ENCODE data around the gene SPTLC3.

DNA sequence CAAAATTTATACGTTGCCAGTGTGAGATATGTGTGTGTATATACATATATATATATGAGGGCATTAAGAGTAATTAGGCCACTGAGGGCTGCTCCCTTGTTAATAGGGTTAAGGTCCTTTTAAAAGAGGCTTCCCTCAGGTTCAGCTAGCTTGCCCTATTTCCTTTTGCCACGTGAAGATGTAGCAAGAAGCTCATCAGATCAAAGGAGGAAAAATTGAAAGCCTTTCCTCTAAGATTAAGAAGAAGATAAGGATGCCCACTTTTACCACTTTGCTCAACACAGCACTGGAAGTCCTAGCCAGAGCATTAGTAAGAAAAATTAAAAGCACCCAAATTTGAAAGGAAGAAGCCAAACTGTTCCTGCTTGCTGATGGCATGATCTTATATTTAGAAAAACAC, 179.1 kb downstream of the SPTLC3 start:
- TF ChIP-seq GATA2 (IDR thresholded peaks at IDR 0.05; ENCODE audit: low read depth, low read length) (no peak), GATA3 (IDR thresholded peaks at IDR 0.05; ENCODE audit: low read depth, low read length) (no peak)

Measured in SH-SY5Y (cell line).